IMR-90 (cell line): ENCODE measurements around the gene RNU6-9.

Source experiments
- BHLHE40 ChIP-seq: fragments of 150-350 bp; IDR thresholded peaks from 2 replicates; pipeline ENCODE4 v1.6.1; 2016; ENCODE audit warnings: mild to moderate bottlenecking, low read depth, low read length
- POLR2A ChIP-seq: IDR thresholded peaks from 2 replicates; pipeline ENCODE4 v1.6.1; 2012; ENCODE audit warnings: mild to moderate bottlenecking, low read depth, low read length
- RAD21 ChIP-seq: IDR thresholded peaks from 2 replicates; pipeline ENCODE4 v1.6.1; 2012; ENCODE audit warnings: low read length, improper control_type of control experiment
- SMC3 ChIP-seq: fragments of 150-350 bp; IDR thresholded peaks from 2 replicates; pipeline ENCODE4 v1.6.1; 2016; ENCODE audit warnings: low read depth, mild to moderate bottlenecking, antibody characterized with exemption, low read length, moderate library complexity
- TF ChIP-seq, protein P1 (sequence below): conservative IDR thresholded peaks from 2 replicates; pipeline ENCODE4 v1.5.1; 2012; ENCODE audit warnings: mild to moderate bottlenecking, low read depth, low read length, improper control_type of control experiment

- TF ChIP-seq BHLHE40 (no peak), POLR2A (no peak), SMC3 (no peak), RAD21 (no peak)
- TF ChIP-seq, protein P1, sequence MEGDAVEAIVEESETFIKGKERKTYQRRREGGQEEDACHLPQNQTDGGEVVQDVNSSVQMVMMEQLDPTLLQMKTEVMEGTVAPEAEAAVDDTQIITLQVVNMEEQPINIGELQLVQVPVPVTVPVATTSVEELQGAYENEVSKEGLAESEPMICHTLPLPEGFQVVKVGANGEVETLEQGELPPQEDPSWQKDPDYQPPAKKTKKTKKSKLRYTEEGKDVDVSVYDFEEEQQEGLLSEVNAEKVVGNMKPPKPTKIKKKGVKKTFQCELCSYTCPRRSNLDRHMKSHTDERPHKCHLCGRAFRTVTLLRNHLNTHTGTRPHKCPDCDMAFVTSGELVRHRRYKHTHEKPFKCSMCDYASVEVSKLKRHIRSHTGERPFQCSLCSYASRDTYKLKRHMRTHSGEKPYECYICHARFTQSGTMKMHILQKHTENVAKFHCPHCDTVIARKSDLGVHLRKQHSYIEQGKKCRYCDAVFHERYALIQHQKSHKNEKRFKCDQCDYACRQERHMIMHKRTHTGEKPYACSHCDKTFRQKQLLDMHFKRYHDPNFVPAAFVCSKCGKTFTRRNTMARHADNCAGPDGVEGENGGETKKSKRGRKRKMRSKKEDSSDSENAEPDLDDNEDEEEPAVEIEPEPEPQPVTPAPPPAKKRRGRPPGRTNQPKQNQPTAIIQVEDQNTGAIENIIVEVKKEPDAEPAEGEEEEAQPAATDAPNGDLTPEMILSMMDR = no peak
Observed at GRCh38 chr19:850979-851335, 42.3 kb upstream of the RNU6-9 start.
